NT2/D1 (cell line): ENCODE results near the gene LRP8.

ENCODE experiments used
- SUZ12 ChIP-seq: IDR thresholded peaks from 2 replicates; pipeline ENCODE4 v1.6.1; 2011; ENCODE audit not compliant: insufficient read length, insufficient read depth; ENCODE audit errors: extremely low read depth
- YY1 ChIP-seq: IDR thresholded peaks from 2 replicates; pipeline ENCODE4 v1.6.1; 2011; ENCODE audit not compliant: insufficient read length, insufficient read depth
- ZNF274 ChIP-seq: IDR thresholded peaks from 2 replicates; pipeline ENCODE4 v1.6.1; 2011; ENCODE audit warnings: mild to moderate bottlenecking, low read depth, low read length

DNA sequence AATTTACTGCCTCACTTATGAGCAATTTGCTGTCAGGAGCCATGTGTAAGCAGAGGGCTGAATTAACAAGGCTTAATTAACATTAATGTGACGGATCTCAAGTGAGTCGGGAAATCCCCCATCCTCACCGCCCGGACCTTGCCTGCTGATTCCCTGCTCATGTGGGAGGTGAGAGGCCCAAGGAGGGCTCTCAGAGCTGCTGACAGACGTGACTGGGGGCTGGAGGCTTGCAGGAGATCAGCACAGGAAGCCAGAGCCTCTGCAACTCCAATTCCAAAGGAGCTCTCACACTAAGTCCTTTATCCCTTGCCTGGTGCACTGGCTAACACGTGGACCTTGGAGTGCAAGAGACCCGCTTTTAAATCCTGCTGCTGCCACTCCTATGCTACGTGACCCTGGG is 19.4 kb downstream of the LRP8 start:
- TF ChIP-seq ZNF274 (no peak), YY1 (no peak), SUZ12 (no peak)
